CD4-positive, alpha-beta T cell treated with Interleukin-2 at 100 ng/mL for 4 hours (primary cell): ENCODE measurements around the gene RXRA.

ENCODE experiments used
- DNase-seq: peaks from one replicate; pipeline ENCODE4 v3.0.0-alpha.2; 2020; ENCODE audit warnings: low spot score

Gene RXRA

DNA sequence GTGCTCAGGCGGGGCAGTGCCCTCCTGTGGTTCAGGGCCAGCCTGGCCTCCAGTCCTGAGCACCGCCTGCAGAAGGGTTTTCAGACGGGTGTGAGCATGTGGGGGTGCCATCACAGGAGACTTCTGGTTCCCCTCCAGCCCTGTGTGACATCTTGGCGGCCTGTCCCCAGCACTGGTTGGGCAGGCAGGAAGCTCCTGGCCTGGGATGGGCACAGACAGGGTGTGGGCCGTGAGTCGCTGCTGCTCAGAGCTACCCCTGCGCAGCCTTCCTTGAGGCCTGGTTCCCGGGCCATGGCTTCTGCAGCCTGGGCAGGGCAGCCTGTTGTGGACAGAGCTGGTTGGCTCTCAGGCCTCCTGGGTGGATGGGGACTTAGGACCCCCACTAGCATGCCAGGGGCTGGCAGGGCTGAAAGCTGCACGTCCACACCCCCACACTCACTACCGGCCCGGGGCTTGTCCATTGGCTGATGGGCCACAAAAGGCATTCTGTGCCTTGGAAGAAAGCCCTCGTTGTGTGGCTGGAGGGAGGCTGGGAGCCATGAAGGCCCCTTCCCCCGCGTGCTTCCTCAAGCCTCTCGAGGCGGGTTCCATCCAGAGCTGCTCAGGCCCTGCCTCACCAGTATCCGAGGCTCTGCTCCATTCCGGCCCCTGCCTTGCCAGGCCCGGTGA lies 58.7 kb downstream of the RXRA start:
- DNase-seq: no peak

DNA sequence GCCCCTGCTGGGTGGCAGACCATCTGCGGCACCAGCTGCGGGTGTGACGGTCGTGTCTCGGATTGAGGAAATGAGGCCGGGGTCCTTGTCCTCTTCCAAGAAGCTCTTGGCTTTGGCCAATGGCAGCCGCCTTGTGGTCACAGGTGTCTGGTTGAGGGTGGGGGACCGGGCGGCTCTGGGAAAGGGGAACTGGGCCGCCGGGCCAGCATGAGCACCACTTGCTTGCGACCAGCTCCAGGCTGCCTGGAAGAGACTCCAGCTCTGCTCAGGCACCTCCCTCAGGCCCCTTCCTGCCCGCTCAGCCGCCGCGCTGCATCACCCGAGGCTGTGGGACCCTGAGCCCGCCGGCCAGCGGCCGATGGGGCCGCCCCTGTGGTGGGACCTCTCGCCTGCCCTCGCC lies 59.7 kb downstream of the RXRA start:
- no peak for DNase-seq

DNA sequence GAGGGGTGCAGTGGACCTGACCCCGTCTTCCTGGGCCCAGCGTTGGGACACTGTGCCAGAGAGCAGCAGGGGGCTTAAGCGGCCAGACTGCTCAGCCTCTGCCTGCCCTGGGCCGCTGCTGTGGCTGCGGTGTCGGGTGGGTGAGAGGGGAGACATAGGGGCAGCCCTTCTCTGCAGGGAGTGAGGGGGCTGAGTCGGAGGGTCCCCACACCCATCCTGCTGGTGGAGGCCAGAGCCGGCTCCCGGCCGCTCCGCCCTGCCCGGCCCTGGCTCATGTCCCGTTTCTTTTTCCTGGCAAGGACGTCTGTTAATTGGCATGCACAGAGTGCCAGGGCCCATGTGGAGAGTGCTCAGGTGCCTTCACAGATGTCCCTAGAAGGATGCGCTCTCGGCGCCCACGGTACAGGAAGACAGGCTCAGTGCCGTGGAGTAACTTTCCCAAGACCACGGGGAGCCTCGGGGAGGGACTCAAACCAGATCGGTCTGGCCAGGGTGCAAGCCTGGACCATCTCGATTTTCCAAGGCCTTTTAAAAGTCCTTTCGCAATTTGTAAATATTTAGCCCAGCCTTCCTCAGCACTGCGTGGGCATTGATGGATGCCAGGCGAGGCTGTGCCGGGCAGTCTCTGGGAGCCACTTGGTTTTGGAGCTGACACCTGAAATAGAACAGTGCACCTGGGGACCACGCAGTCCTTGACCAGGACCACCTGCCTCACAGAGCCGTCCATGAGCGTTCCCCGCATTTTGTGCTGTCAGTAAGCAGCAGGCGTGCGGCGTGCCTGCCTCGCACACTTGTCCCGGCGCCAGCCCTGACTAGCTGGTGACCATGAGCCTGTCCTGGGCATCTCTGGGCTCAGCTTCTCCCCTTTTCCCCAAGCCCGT lies 60.9 kb downstream of the RXRA start:
- no peak for DNase-seq

DNA sequence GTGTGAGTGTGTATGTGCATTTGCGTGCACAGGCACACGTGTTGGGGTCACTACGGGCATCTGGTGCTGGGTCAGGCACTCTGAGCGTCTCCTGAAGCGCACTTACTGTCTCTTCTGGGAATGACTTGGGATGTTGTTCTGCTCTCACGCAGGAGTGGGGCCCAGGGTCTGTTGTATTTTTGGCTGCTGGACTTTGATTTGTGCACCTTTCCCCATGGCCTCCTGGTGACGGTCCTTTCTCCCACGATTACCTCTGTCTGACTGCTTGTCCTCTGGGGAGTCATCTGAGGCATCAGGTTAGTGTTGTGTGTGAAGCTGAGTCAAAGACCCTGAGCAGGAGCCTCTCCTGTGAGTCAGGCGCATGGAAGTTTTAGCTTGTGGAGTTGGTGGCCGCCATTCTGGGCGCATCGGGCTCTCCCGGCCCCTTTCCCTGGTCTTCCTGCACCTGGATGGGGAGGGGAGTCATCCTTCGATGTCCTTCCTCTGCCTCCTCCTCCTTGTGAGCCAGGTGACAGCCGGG lies 62.1 kb downstream of the RXRA start:
- DNase-seq: no peak

DNA sequence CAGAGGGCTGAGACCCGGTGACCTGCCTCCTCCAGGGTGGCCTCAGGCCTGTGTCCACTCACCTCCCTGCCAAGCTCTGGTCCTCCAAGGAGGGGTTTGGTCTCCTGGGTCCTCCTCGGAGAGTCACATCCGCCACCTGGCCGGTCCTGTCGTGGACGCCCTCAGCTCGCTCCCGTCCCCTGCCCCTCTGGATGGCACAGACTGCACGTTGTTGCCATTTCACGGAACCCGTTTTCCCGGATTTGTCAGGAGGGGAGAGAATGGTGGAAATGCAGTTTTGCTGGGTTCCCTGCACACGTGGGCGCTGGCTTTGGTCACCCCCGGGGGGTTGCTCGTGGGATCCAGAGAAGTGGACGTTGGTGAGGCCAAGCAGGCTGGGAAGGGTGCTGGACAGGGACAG lies 62.7 kb downstream of the RXRA start:
- no peak for DNase-seq

DNA sequence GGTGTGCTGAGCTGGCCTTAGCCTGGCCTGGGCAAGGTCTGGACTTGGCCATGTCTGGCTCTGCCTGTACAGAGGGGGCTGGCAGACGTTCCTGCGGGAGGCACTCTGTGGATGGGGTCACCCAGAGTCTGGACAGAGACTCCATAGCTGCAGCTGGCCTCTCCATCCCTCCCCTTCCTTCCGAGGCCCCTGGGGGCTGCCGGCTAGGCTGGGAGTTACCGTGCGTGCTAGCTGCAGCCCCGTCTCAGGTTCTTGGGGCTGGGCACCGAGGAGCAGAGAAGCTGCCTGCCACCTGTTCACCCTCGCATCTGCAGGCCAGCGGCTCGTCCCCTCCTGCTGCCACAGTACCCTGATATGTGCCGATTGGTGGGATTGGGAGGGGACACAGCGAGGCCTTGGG lies 63.4 kb downstream of the RXRA start:
- no peak for DNase-seq

DNA sequence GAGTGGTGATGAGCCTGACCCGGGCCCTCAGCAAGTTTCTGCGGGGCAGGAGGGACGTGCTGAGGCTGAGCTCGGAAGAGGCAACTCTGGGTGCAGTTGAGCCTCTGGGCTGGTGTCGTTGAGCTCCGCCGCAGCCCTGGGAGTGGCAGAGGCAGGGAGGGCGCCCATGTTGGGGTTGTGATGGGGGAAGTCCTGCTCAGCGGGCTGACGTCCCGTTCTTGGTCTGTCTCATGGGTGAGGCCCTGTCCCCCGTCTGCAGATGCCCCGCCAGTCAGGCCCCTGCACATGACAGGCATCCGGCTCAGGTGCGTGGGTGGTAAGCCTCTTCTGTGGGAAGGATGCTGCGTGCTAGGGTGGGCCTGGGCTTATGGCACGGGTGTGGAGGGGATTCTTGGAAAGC lies 64.3 kb downstream of the RXRA start:
- DNase-seq: peak; percentile 61

DNA sequence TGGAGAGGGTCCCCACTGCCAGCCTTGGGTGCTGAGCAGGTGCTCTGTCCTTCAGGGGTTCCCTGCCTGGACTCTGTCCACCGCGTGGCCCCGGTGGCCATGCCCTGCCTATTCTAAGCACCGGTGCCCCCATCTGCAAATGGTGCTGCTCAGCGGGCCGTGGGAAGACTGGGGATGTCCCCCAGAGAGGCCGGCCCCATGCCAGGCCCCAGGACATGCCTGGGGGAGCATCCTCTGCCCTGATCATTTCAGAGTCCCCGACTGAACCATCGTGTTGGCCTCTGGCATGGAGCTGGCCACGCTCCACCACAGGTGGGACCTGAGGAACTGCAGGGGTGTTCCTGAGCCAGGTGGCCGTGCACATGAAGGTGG lies 64.7 kb downstream of the RXRA start:
- DNase-seq: no peak

DNA sequence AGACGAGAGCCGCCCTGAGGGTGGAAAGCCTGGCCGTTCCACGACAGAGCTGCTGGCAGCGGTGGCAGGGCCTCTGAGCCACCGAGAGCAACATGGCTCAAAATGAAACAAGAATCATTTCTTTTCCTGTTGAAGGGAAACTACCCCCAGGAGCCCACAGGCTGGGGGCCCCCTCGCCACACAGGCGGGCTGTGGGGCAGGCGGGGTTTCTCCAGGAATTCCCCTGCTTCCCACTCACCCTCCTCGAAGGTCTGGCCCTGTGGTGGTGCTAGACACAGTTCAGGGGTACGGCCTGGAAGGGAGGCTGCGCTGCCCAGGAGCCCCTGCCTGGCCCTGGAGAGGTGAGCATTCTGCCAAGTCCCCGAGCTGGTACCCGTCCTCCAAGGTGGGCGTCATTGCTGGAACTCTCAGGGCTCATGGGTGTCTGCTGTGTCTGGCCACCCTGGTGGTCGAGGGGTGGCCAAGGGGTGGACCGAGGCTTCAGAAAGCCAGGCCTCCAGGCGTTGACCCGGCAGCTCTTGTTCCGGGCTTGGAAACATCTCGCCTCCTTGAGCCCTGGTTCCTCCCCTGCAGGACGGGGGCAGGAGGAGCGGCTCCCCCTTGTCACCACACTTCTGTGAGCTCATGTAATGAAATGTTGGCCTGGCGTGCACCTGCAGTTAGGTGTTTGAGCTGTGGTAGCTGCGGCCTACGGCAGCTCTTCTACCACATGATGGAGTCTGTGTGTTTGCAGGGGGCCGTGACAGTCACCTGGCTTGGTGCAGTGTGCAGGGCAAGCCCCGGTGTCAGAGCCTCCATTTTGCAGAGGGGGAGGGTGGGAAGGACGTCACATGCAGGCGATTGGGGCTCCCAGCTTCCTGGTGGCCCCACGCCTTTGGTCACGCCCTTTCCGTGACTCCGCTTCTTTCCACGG lies 65.3 kb downstream of the RXRA start:
- peak; percentile 77 for DNase-seq

DNA sequence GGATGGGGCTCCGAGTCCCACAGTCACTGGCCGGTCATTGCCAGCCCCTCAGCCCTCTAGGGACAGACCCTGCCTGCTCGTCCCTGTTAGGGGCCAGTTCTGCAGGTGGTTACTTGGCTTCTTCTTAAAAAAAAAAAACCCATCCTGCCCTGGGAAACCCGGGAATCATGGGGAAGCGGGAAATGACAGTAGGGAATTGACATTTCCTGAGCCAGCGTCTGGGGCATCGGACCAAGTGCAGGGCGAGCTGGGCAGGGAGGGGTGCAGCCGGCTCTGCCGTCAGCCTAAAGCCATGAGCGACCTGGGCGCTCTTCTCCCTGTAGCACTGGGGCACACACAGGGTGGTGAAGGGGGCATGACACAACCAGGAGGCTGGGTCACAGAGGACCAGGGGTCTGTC lies 66.6 kb downstream of the RXRA start:
- DNase-seq: no peak

DNA sequence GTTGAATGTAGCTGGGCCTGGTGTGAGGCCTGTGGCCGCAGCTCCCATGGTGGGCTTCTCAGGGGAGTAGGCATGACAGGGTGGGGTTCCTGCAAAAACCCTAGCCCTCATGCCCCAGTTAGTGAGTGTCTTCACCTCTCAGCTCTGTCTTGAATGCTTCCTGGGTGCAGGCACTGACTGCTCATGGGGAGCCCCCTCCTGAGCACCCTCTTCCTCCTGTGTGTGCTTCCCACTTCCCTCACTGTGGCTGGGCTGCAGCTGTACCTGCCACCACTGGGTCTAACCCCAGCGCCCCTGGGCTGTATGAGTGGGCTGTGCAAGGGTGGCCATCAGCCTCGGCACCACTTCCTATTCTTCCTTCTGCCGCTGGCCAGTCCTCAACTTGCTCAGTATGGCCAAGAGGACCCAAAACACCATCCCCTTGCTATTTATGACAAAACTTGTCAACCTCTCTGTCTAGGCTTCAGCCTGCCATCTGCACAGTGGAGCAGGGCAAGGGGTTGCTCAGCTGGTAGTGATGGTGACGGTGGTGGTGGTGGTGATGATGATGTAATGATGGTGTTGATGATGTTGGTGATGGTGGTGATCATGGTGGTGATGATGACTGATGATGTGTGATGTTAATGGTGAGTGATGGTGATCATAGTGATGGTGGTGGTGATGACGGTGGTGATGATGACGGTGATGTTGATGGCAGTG lies 67.5 kb downstream of the RXRA start:
- DNase-seq: no peak

DNA sequence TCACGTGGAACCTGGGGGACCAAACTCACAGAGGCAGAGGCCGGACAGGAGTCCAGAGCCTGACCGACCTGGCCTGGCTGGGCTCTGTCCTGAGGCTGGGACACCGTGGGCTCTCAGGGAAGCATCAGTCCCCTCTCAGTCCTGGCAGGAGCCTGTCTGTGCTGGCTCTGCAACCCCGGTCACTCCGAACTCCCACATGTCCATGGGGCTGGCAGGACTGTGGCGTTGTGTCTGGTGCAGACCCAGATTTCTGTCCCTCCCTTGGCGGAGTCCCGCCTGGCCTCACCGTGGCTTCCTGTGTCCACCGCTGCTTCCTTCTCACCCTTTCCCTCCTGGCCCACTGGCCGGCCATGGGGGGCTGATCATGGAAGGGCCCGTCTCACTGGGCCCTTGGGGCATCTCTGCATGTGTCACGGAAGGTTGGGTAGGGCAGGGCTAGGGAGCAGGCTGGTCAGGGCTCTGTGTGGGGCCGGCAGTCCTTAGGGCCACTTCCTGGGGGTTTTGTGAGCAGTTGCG lies 68.8 kb downstream of the RXRA start:
- DNase-seq: no peak

DNA sequence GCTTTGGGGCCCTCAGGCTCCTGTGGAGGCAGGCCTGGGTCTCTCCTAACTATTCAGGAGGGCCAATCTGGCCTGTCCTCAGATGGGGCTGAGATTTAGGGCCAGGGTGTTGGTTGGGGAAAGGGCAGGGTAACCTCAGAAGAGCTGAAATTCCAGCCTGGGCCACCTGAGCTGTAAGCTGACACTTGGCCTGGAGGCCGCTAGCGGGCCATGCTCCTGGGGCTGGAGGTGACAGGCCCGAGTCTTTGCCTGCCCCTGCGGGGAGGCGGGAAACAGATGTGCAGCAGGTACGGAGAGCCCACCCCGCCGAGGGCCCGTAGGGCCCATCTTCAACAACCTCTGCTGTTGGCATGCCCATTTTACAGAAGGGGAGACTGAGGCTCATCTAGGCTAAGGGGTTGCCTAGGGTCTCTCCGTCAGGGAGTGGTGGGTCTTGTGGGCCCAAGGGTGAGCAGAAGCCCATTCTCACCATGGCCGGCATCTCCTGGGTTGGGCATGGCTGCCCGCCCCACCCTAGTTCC lies 69.5 kb downstream of the RXRA start:
- DNase-seq: no peak

DNA sequence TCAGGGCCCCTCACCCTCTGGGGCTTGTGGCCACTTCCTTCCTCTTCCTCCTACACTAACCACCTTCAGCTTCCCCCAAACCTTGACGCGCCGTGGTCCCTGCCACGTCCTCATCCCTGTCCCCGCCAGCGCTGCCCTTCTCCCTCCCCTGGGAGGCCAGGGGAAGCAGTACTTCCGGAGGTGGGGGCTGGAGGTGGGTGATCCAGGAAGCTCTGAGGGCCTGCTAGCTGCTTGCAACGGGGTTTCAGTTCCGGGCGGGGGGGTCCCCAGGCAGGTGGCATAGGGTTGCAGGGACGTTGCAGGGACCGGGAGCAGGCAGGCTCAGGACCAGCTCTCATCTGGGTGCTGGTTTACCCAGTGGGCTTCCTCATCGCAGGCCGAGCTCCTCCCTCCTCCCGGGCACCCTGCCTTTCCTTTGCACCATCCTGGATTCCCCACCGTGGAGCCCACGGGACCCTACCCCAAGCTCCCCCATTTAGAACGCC lies 70.0 kb downstream of the RXRA start:
- DNase-seq: peak; percentile 36

DNA sequence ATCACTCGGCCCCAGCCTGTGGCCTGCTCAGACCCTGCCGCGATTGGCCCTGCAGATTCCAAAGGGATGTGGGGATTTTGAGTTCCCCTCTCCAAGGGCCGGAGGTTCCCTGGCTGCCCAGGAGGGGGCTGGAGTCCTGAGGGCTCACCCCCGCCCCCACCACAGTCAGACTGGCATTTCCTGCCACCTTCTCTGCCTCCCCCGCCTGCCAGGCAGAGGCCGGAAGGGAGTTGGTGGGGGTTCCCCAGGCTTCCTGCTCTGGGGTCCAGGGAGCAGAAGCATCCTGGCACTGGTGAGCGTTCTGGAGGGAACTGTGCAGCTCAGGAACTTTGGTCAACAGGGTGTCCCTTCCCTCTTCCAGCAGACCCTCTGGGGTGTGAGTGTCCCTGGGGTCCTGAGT lies 70.6 kb downstream of the RXRA start:
- DNase-seq: peak; percentile 45

DNA sequence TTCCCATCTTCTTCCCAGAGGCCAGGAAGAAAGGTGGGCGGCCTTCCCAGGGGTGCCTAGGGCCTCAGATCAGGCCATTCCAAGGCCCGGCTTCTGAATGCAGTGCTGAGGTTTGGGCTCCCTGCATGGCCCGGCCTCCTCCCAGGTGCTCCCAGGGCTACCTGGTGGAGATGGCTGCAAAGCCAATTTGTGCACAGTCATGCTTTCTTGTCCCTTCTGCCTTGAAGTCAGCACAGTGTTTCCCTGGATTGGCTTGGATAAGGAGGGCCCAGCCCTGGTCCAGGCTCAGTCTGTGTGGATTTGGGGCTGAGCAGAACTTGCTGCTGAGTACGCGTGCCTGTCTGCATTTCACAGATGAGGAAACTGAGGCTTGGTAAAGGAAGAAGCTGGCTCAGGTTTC lies 72.5 kb downstream of the RXRA start:
- no peak for DNase-seq

DNA sequence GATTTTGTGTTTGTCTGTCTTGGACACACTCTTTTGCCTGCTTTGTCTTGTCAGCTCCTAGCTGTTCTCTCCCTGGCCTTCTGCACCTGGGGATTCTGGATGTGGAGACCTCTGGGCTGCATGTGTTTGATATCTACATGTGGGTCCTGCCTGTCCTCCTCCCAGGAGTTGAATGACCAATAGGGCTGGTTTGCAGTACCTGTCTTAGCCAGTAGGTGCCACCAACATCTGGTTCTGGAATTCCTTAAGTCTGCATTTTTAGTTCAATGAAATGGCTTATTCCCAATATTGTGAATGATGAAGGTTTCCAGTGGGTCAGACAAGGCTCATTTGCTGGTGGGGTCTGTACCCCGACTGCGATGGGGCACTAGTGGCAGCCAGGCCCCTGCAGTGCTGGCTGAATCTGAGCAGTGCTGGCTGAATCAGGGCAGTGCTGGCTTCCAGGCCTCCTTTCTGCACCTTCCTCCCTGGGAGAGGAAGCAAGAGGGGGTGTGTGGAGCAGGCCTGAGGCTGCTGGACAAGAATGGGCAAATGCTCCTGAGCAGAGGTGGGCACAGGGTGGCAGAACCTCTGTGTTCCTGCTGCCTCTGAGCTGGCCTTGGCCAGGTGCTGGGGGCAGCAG lies 73.3 kb downstream of the RXRA start:
- no peak for DNase-seq

DNA sequence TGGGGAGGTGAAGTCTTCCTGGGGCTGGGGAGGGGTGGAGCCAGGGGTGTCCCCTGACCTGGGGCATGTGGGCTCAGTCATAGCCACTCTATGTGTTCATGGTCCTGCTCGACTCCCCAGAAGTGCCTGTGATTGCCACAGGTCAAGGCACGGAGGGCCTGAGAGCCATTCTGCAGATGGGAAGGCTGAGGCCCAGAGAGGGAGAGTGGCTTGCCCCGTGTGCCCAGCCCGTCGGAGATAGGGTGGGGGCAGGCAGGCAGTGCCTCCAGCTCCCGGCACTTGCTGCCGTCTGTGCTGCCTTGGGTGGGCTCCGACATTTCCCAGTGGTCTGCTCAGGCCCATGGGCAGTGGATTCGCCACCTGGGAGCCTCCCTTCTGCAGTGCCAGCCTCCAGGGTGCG lies 74.0 kb downstream of the RXRA start:
- no peak for DNase-seq

DNA sequence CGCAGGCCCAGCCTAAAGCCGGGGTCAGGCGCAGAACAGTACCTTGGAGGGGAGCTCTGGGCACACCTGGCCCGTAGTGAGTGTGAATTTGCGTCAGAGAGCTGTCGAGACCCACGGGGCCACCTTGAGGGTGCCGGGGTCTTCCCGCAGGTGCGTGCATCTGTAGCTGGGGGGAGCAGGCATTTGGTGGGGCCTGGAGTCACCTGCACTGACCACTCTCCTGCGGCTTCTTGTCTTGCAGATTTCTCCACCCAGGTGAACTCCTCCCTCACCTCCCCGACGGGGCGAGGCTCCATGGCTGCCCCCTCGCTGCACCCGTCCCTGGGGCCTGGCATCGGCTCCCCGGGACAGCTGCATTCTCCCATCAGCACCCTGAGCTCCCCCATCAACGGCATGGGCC lies 75.1 kb downstream of the RXRA start:
- DNase-seq: no peak

DNA sequence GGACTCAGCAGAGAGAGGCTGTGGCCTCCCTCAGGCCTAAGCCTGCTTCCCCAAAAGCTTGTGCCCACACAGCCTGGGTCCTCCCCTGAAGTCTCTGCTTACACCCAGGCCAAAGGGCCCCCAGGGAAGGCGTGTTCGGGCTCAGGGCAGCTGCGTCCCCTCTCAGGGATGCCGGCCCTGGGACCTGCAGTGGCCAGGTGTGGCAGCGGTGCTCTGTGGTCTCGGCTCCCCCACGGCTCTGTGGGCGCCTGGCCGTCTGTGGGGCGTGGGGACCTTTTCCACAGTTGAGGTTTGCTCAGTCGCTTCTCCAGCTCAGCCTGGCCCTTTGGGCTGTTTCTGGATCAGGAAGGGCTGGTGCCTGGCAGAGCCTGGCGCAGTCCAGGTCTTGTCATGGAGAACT lies 75.9 kb downstream of the RXRA start:
- DNase-seq: no peak

DNA sequence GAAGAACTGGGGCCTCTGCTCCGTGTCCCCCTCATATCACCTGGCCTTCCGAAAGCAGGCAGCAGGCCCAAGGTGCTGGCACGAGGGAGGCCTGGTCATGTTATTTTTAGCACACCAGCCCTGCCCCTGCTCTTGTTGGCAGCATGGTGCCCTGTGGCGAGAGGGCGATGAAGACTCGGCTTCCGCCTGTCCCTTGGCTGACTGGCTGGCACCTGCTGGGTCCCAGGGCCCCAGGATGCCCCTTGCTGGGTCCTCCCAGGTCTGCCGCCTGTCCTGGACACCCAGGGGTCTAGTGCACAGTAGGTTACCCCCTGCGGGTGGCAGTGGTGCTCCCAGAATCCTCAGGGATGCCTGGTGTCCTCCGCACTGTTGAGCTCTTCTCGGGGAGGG lies 77.0 kb downstream of the RXRA start:
- DNase-seq: no peak
